NCI-H146 treated with DMSO at 0.1 percent for 48 hours (cell line): Measurements from ENCODE around the gene POLR2E.
"Not testable (repeated sequence)": the region's sequence is repeated elsewhere in the genome, so short reads cannot be mapped to it uniquely, and the experiment has no call there.

ENCODE experiments used
- DNase-seq: peaks from one replicate; lab custom pipeline; 2025; ENCODE audit not compliant: unreplicated experiment; lab: John Stamatoyannopoulos, UW

Gene POLR2E

DNA sequence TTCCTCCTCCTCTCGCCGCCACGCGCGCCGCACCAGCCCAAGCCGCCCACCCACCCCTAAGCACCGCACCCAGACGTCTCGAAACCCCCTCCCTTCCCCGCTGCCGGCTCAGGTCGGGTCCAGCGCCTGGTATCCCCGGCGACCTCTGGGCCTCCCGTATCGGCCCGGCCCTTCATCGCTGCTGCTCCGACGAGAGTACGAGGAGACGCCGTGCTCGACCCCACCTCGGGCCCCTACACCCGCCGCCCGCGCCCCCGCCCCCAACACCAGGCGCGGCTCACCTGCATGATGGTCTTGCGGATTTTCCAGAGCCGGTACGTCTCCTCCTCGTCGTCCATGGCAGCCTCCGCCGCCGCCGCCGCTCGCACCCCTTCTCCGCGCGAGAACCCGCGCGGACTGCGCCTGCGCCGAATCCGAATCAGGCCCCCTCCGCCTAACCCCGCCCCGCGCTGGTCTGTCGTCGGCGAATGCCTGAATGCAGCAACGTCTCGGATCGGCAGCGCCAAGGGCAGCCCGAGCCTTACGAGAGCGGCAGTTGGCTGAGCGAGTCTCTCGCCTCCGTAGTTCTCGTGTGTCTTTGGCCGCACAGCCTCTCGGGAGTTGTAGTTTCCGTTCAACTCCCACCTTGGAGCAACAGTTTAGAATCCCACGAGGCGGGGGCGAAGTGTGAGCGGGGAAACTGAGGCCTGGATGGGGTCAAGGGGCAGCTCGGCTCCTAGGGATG lies at the start of gene POLR2E:
Gene POLR2E (minus strand): TSS at position 398 of the 724 bp plus-strand sequence. CDS start 60 bp downstream, at position 338.
- peak; percentile 76 for DNase-seq

DNA sequence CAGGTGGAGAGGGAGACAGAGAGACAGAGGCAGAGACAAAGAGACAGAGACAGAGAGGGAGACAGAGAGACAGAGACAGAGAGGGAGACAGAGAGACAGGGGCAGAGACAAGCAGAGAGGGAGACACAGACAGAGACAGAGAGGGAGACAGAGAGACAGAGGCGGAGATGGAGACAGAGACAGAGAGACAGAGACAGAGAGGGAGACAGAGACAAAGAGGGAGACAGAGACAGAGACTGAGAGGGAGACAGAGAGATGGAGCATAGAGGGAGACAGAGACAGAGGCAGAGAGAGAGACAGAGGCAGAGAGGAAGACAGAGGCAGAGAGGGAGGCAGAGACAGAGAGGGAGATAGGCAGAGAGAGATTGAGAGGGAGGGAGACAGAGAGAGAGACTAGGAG lies 49.6 kb upstream of the POLR2E start:
- no peak for DNase-seq

DNA sequence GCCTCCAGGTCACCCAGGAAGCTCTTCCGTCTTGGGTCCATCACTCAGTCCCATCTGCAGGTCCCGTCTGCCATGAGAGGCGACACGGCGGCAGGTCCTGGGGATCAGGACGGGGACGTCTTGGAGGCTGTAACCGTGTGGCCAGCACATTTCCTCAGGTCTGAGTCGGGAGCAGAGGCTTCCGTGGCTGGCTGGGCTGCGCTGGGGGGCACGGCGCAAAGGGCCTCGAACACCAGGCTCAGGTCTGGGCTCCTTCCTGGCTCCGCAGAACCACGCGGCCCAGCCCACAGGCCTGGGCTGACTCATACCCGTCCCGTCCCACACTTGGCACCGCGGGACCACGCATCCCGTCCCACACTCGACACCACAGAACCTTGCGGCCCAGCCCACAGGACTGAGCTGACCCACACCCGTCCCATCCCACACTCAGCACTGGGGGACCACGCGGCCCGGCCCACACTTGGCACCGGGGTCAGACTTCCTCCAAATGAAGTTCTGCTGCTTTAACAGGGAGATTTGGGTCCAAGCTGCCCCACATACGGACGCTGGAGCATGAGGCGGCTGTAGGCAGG lies 48.7 kb upstream of the POLR2E start:
- no peak for DNase-seq

DNA sequence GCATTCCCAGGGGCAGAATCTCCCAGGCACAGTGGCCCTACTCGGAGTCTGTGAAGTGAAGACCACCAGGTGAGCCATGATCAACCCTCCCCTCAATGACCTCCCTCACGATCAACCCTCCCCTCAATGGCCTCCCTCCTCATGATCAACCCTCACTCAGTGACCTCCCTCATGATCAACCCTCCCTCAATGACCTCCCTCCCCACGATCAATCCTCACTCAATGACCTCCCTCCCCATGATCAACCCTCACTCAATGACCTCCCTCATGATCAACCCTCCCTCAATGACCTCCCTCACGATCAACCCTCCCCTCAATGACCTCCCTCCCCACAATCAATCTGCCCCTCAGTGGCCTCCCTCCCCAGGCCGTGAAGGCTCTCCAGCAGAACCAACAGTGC lies 46.8 kb upstream of the POLR2E start:
- DNase-seq, result no peak

DNA sequence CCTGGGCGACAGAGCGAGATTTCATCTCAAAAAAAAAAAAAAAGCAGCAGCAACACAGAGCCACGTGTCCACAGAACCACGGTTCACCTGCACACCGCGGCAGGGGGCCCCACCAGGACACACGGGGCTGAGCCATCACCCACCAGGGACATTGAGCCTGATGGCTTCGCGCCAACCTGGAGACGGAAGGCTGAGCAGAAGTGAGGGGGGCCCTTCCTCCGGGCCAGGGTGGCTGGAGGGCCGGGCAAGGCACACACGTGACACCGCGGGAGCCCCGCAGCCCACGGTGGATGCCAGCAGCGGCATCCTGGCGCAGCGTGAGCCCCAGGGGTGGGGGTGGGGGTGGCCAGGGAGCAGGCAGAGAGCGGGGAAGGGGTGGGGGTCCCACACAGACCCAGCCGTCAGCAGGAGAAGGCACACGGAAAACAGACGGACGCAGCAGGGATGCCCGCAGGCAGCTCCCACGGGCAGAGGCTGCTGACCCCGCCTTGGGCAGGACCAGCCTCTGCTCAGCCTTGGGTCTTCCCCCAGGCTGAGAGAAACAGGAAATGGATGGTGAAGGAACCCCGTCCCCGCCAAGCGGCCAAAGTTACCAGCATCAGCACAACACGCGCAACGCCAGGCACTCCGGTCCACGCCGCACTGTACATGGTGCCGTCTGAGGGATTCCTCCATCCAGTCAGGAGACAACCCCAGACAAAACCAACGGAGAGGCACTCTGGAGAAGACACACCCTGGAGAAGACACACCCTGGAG lies 45.3 kb upstream of the POLR2E start:
- DNase-seq, result no peak

DNA sequence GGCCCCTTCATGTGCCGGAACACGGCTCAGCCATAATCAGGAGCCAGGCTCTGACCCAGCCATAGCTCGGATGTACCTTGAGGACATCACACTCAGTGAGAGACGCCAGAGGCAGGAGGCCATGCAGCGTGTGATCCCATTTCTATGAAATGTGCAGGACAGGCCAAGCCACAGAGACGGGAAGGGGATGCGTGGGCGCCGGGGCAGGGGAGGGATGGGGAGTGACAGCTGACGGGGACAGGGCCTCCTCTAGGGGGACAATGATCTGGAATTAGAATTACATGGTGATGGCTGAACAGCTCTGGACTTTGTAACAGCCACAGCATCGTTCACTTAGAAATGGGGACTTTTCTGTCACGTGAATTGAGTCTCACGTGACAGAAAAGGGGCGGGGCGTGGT lies 44.0 kb upstream of the POLR2E start:
- no peak for DNase-seq

DNA sequence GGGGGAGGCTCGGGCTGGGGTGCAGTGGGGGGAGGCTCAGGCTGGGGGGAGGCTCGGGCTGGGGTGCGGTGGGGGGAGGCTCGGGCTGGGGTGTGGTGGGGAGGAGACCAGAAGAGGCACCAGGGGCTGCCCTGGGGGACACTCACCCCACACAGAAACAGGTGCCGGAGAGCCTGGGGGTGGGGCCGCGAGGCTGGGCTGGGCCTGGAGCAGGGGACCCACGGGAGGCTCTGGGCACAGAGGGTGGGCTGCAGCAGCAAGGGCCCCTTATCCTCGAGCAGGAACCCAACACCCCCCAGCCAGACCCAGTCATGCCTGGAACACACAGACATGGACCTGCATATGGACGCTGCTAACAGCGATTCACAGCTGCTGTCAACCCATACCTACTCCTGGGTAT lies 42.9 kb upstream of the POLR2E start:
- DNase-seq, result no peak

DNA sequence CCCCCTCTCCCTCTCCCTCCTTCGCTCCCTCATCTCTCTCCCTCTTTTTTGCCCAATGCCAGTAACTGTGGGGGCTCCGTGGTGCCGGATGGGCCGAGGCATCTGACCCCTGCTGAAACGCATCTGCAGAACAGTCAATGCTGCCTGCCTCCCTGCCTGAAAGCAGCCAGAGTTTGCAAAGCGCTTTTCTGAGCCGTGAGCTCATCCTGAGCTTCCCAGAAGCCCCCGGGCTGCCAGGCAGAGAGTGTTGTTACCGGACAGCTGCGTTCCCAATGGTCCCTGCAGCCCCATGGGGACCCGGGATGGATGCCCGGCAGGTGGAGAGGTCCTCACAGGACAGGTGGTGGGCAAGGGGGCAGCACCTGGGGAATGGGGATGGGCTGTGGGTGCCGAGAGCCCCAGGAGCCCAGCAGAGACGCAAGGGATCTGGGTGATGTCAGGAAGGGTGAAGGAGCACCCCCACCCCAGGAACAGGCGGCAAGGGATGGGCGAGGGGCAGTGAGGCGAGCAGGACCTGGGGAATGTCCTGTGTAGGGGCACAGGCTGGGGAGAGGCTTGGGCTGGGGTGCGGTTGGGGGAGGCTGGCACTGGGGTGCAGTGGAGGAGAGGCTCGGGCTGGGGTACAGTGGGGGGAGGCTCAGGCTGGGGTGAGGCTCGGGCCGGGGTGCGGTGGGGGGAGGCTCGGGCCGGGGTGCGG lies 41.6 kb upstream of the POLR2E start:
- DNase-seq, result peak; percentile 24

DNA sequence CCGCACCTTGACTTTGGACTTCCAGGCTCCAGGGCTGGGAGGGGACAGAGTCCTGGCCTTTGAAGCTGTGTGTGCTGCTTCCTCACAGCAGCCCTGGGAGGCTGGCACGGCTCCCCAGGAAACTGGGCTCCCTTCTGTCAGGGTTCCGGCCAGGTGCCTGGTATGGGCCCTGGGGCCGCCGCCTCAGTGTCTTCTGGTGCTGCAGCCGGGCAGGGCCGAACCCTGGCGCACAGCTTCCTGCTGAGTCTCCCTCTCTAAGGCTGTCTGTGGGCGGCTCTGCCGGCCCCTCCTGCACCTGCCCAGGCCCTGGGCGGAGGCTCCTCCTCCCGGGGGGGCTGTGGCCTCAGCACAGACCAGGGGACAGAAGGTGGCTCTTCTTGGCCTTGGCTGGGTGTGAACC lies 41.0 kb upstream of the POLR2E start:
- peak; percentile 24 for DNase-seq

DNA sequence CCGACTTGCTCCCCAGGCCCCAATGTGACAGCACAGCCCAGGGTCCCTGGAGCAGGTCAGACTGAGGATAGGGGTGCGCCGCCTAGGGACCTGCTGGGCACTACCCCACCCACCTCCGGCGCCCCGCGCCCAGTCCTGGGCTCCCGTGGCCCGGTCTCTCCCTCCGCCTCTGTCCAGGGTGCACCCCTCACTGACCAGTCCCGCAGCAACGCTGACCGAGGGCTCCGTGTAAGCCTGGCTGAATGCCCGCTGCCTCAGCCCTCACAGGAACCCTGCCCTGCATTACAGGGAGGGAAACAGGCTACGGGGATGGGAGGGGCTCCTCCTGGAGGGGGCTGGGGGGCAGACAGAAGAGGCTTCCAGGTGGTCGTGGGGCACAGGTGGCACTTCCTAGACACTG lies 40.3 kb upstream of the POLR2E start:
- DNase-seq, result no peak

DNA sequence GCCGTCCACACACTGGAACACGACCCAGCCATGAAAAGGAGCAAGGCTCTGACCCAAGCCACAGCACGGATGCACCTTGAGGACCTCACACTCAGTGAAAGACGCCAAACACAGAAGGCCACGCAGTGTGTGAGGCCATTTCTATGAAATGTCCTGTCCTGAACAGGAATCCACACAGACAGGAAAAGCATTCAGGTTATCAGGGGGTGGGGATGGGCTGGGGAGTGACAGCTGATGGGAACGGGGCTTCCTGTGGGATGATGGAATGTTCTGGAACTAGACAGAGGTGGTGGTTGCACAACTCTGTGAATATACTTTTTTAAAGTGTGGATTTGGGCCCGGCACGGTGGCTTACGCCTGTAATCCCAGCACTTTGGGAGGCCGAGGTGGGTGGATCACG lies 39.3 kb upstream of the POLR2E start:
- DNase-seq, result no peak

DNA sequence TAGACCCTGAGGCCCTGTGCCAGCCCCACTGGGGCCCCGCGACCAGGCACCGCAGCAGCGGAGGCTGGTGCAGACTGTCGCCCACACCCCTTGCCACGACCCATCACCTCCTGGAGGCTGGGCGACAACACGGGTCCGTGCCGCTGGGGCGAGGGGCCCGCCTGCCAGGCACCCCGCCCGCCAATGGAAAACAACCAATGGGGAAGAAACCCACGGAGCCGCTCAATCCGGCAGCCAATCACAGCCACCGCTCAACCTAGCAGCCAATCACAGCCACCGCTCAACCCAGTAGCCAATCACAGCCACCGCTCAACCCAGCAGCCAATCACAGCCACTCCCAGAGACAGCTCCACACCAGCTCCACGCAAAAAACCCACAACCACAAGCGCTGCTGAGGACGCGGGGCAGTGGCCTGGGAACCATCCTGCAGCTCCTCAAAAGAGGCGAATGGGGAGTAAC lies 38.3 kb upstream of the POLR2E start:
- no peak for DNase-seq

DNA sequence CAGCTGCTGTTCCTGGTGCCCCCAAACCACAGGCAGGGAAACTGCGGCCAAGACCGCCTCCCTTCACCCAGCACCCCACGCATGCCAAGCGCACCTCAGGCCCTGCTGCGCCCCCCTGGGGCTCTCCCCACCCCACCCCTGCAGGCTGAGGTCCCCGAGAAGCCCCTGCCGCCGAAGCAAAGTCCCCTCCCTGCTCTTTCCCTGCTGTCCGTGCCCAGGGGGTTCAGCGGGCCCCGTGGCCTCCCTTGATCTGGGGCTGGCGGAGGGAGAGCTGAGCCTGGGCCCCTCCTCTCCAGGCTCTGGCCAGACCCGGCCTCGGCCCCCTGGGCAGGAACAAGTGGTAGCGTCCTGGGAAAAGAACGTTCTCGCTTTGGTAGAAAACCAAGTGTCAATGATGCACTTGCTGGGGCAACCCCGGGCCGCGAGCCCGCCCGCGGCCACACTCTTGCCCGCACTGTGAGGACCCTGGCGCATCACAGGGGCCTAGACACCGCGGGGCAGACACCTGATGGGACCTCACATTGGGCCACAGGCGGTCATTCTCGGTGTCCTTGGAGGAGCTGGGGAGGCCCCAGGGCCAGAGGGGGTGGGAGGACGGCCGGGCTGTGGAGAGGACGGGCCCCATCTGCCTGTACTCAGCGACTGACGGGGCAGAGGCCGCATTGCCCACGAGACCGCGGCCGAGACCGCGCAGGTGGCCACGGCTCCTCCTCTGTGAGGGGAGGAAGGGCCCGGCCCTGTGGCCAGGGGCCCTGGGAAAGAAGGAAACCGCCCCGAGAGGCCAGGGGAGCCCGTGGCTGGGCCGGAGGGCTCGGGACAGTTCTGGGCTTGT lies 37.6 kb upstream of the POLR2E start:
- DNase-seq, result no peak

DNA sequence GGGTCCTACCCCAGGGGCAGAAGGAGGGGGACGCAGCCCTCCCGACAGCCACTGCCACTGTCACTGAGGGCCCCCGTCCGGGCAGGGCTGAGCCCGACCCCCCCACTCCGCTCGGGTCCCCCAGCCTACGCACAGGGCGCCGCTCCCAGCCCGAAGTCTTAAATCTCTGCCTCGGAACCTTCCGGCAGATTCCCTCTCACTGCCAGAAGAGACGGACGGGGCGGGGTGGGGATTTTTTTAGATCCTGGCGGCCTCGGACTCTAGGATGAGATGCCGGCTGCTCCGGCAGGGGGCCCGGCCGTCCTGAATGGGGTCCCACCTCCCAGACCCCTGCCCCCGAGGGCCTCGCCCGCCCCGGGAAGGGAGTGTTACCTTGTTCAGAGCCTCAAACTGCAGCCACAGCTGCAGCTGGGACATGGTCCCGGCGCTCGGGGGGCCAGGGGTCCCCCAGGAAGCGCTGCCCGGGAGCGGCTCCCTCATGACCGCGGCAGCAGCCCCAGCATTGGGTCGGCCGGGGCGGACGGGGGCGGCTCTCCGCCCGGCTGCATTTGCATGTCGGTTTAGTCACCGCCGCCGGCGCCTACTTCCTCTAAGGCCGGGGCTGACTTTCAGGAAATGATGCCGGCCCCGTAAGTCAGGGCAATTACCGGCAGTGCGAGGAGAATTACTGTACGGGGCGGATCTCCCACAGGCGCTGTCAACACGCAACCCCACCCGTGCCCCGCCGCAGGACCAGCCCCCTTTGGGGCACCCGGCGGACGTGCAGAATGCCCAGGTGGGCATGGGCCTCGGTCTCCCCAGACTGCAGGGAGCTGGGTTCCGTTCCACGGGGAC lies 36.8 kb upstream of the POLR2E start:
- DNase-seq, result no peak

DNA sequence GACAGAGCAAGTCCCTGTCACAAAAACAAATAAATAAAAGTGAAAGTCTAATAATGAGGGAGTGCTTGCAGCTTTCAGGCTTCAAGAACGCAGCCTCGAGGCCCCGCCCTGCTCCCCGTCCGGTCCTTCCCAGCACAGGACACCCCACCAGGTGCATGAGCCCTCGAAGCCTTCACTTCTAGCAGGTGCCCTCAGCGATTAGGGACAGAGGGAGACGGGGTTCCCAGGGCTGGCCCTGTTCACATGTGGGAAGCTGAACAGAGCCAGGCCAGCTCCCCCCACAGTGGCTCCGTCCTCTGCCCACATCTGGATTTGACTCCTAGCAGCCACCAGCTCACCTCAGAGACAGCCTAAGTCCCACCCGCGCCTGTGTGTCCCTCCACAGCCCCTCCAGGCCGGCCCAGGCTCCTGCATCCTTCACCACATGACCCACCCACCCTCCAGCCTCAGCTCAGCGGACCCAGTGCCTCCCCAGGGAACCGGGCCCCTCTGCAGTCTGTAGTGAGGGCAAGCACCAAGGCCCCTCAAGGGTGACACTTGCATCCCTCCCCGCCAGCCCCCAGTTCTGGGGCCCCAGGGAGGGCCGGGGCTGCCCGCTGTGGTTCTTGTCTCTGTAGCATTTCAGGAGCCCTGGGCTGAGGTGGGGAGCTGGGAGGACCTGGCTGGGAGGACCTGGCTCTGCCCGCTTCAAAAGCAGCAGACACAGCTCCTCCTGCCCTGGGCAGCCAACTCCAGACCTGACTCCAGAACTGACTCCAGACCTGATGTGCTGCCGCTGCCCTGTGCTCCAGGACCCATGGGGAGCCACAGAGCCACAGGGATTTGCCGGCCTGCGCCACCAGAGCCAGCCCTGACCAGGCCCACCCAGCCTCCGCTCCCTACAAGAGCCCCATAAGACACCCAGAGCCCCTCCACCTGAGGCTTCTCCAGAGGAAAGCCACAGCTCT lies 35.9 kb upstream of the POLR2E start:
- no peak for DNase-seq

DNA sequence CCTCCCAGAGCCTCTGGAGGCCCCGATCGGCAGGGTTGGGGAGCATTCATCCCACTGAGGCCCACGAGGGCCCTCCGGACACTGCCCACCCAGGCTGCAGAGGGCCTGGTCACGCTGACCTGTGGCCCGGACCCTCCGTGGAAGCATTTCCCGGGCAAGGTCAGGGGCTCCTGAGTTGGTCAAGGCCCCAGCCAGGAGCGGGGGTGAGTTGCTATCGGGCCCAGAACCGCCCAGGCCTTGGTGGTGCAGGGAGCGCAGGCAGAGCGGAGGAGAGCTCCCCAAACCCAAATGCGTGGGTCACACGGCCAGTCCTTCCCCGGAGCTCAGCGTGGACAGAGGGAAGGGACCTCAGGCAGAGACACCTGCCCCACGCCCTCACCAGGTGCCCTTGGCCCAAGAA lies 34.4 kb upstream of the POLR2E start:
- DNase-seq, result no peak

DNA sequence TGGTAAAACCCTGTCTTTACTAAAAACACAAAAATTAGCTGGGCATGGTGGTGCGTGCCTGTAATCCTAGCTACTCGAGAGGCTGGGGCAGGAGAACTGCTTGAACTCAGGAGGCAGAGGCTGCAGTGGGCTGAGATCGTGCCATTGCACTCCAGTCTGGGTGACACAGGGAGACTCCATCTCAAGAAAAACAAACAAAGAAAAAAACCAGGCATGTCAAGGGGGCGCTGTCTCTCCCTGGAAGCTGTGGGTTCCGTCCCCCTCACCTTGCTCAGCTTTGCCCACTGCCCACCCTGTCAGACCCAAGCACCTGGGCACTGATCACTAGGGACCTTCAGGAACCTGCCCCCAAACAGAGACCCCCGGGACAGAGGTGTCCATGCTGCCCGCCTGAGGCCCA lies 33.9 kb upstream of the POLR2E start:
- DNase-seq, result not testable (repeated sequence)

DNA sequence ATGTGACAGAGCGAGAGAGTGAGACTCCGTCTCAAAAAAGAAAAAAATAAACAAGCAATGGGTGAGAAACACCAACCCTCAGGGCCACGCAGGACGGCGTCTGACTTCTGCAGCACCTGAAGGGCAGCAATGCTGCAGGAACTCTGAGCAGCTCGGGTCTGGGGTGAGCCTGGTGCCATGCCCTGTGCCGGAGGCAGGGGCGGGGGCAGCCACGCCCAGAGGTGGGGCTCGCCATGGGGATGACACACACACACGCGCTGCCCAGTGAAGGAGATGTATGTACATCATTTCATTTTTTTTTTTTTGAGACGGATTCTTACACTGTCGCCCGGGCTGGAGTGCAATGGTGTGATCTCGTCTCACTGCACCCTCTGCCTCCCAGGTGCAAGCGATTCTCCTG lies 32.9 kb upstream of the POLR2E start:
- no peak for DNase-seq
